ENCODE measurements around the gene KCTD1. TPM values are rescaled to one million over a fixed set of nuclear protein-coding genes. Genes with fewer than 3 reads are reported as not detected.

KCTD1 gene
- total RNA-seq, 1 experiment from 2014 or later: 20.5 TPM

- Histone ChIP-seq H3K9me3 (ENCODE audit: insufficient read depth, low read depth) (no peaks in the 10 kb centered on the region), H3F3A (ENCODE audit: insufficient read depth, low read depth) (peaks cover 43% of the 10 kb centered on the region), H3K4me3 (no peak overlapping the region), H2AFZ (no peak overlapping the region), H3K4me2 (0 out of 2 replicates have a peak overlapping the region, but pooled peaks have one; percentile 83), H3K4me1 (replicated peaks; ENCODE audit: insufficient read depth) (peaks cover 58% of the 10 kb centered on the region), H4K20me1 (ENCODE audit: insufficient read depth) (no peaks in the 10 kb centered on the region), H3K9me2 (ENCODE audit: insufficient read depth) (no peaks in the 10 kb centered on the region), H3K79me2 (ENCODE audit: low read depth) (peaks cover 14% of the 10 kb centered on the region; the same call in 1 of the 2 replicates), H3K36me3 (ENCODE audit: low read depth) (peaks cover 22% of the 10 kb centered on the region), H3K27ac (peak overlapping the region; percentile 99), H3K27me3 (ENCODE audit: insufficient read depth, low read depth) (no peaks in the 10 kb centered on the region)
- ChIA-PET CTCF (interaction anchor here (0.6 kb wide), 1 partner anchor 50 kb away, joined by 7 read pairs; no protein-coding TSS in a partner anchor), POLR2A (ENCODE audit: unreplicated experiment) (no interaction called here)
- intact Hi-C loops (cut with micrococcal nuclease; ENCODE audit: unreplicated experiment): loop anchor here (5.0 kb wide), 1 partner anchor 69 kb away; no protein-coding TSS in a partner anchor
- no peak for DNase-seq
- BruUV-seq (replicated peaks): no TSS peak
- TF ChIP-seq EZH2 (IDR thresholded peaks at IDR 0.05; ENCODE audit: low read depth) (no peak), CTCF (conservative IDR thresholded peaks at IDR 0.05) (no peak)
These were observed 71.7 kb downstream of the KCTD1 start for GRCh38 chr18:26476697-26477096.

- Histone ChIP-seq H3K4me3 (no peak overlapping the region), H3K4me1 (replicated peaks; ENCODE audit: insufficient read depth) (peaks cover 50% of the 10 kb centered on the region), H3K36me3 (ENCODE audit: low read depth) (peaks cover 22% of the 10 kb centered on the region), H3K79me2 (ENCODE audit: low read depth) (peaks cover 12% of the 10 kb centered on the region; the same call in 1 of the 2 replicates), H3F3A (ENCODE audit: insufficient read depth, low read depth) (peaks cover 24% of the 10 kb centered on the region), H2AFZ (no peak overlapping the region), H4K20me1 (ENCODE audit: insufficient read depth) (no peaks in the 10 kb centered on the region), H3K27ac (no peak overlapping the region), H3K4me2 (no peak overlapping the region), H3K27me3 (ENCODE audit: insufficient read depth, low read depth) (no peaks in the 10 kb centered on the region), H3K9me2 (ENCODE audit: insufficient read depth) (no peaks in the 10 kb centered on the region), H3K9me3 (ENCODE audit: insufficient read depth, low read depth) (no peaks in the 10 kb centered on the region)
- CTCF ChIA-PET: interaction anchor here (0.6 kb wide), 1 partner anchor 1898 kb away, joined by 3 read pairs; no protein-coding TSS in a partner anchor
- POLR2A ChIA-PET (ENCODE audit: unreplicated experiment): no interaction called here
- TF ChIP-seq EZH2 (IDR thresholded peaks at IDR 0.05; ENCODE audit: low read depth) (no peak), CTCF (conservative IDR thresholded peaks at IDR 0.05) (no peak)
- no peak for DNase-seq
- intact Hi-C loops (cut with micrococcal nuclease; ENCODE audit: unreplicated experiment): no loop called here
- no TSS peak for BruUV-seq (replicated peaks)
These were observed 73.8 kb downstream of the KCTD1 start for GRCh38 chr18:26474542-26474941.

GRCh38 chr18:26473672-26474071 is 74.7 kb downstream of the KCTD1 start:
- intact Hi-C loops (cut with micrococcal nuclease; ENCODE audit: unreplicated experiment): no loop called here
- no peaks in the 10 kb centered on the region for H4K20me1 ChIP-seq (ENCODE audit: insufficient read depth)
- no peak overlapping the region for H3K4me2 ChIP-seq
- POLR2A ChIA-PET (ENCODE audit: unreplicated experiment): no interaction called here
- peaks cover 3% of the 10 kb centered on the region; the same call in 1 of the 2 replicates for H3K79me2 ChIP-seq (ENCODE audit: low read depth)
- DNase-seq: no peak
- H3K4me1 ChIP-seq (replicated peaks; ENCODE audit: insufficient read depth): peaks cover 42% of the 10 kb centered on the region
- CTCF ChIA-PET: interaction anchor here (0.5 kb wide), 1 partner anchor 211 kb away, joined by 4 read pairs; no protein-coding TSS in a partner anchor
- H3K36me3 ChIP-seq (ENCODE audit: low read depth): peaks cover 22% of the 10 kb centered on the region
- BruUV-seq (replicated peaks): no TSS peak
- TF ChIP-seq EZH2 (IDR thresholded peaks at IDR 0.05; ENCODE audit: low read depth) (no peak), CTCF (conservative IDR thresholded peaks at IDR 0.05) (no peak)
- H3F3A ChIP-seq (ENCODE audit: insufficient read depth, low read depth): peaks cover 22% of the 10 kb centered on the region
- no peaks in the 10 kb centered on the region for H3K27me3 ChIP-seq (ENCODE audit: insufficient read depth, low read depth)
- H2AFZ ChIP-seq: no peak overlapping the region
- H3K9me2 ChIP-seq (ENCODE audit: insufficient read depth): no peaks in the 10 kb centered on the region
- no peaks in the 10 kb centered on the region for H3K9me3 ChIP-seq (ENCODE audit: insufficient read depth, low read depth)
- no peak overlapping the region for H3K4me3 ChIP-seq
- no peak overlapping the region for H3K27ac ChIP-seq

All from PC-9 (cell line).